Vagina (tissue), 2 donors: Measurements from ENCODE around the gene KCND2. TPM values are rescaled to one million over a fixed set of nuclear protein-coding genes. Genes with fewer than 3 reads are reported as not detected.

ENCODE experiments used
- DNase-seq, 2 donors: peaks; one replicate each; pipeline ENCODE4 v3.0.0-alpha.2; 2017; ENCODE audit errors: extremely low spot score in 2 of 2
- H3K27ac ChIP-seq: fragments of 200-600 bp; sonication (generic); one replicate; pipeline ENCODE4 v1.5.1; 2019
- H3K27me3 ChIP-seq: fragments of 200-600 bp; sonication (generic); one replicate; pipeline ENCODE4 v1.5.1; 2019
- H3K36me3 ChIP-seq, 2 donors: fragments of 200-600 bp; sonication (generic); one replicate each; pipeline ENCODE4 v1.5.1; 2017 to 2019
- H3K4me1 ChIP-seq: fragments of 200-600 bp; sonication (generic); one replicate; pipeline ENCODE4 v1.5.1; 2019
- H3K4me3 ChIP-seq, 2 donors: fragments of 200-600 bp; sonication (generic); 1 replicate in 1 of 2; 2 replicates in 1 of 2; pipeline ENCODE4 v1.5.1; 2016 to 2019
- H3K9me3 ChIP-seq: fragments of 200-600 bp; sonication (generic); one replicate; pipeline ENCODE4 v1.5.1; 2019
- POLR2A ChIP-seq, 2 donors: fragments of 450-650 bp; IDR thresholded peaks; one replicate each; pipeline ENCODE4 v1.6.1; 2017; ENCODE audit warnings: antibody characterized with exemption in 2 of 2, mild to moderate bottlenecking in 2 of 2, moderate library complexity in 2 of 2
- POLR2AphosphoS5 ChIP-seq, 2 donors: sonication (generic); formaldehyde crosslinking; IDR thresholded peaks; one replicate each; pipeline ENCODE4 v1.9.0; 2017; ENCODE audit warnings: antibody characterized with exemption in 2 of 2, mild to moderate bottlenecking in 2 of 2, low read depth in 1 of 2; ENCODE audit not compliant: insufficient read depth in 1 of 2
- intact Hi-C: fragments of 100-400 bp; cut with DNase I; formaldehyde crosslinking; loops from one replicate; pipeline ENCODE4 v1.15.1; 2023
- total RNA-seq: library from RNA; depleted of rRNA; stranded (reverse); fragments of >200 nt; gene quantifications from one replicate; pipeline ENCODE4 v1.2.3, GENCODE V29; 2016
- TF ChIP-seq, protein P1 (sequence below), 3 experiments: fragments of 450-650 bp in 2 of 3; fragments of 200-600 bp in 1 of 3; sonication (generic) in 1 of 3; IDR thresholded peaks; one replicate each; pipeline ENCODE4 v1.5.1; 2017 to 2019; ENCODE audit warnings: antibody characterized with exemption in 3 of 3, mild to moderate bottlenecking in 2 of 3, moderate library complexity in 2 of 3

The KCND2 gene
- total RNA-seq, 1 donor from 2014 or later: 3.7 TPM

DNA sequence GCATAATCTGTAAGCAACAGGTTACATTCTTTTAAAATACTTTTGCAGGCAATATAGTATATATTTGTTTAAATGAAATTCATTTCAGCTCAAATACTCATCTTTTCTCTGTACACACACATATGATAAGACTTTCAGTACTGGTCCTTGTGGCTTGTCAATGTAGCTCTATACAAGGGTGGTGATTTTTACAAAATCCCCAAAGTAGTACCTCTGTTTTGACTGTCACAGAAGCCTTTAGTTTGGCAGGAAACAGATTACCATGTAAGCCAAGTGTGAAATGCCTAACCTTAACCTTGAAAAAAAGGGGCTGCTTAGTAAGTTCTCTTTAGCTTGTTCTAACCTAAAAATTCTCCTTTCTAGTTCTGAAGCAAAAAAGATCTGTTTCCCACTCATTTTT lies 87.9 kb downstream of the KCND2 start:
- Histone ChIP-seq H3K36me3 (no peaks in the 10 kb centered on the region), H3K4me1 (no peaks in the 10 kb centered on the region), H3K27ac (no peak overlapping the region), H3K4me3 (no peak overlapping the region), H3K9me3 (no peaks in the 10 kb centered on the region), H3K27me3 (no peaks in the 10 kb centered on the region)
- no peak for DNase-seq
- no peak for TF ChIP-seq POLR2A (IDR thresholded peaks at IDR 0.05)
- TF ChIP-seq, protein P1, sequence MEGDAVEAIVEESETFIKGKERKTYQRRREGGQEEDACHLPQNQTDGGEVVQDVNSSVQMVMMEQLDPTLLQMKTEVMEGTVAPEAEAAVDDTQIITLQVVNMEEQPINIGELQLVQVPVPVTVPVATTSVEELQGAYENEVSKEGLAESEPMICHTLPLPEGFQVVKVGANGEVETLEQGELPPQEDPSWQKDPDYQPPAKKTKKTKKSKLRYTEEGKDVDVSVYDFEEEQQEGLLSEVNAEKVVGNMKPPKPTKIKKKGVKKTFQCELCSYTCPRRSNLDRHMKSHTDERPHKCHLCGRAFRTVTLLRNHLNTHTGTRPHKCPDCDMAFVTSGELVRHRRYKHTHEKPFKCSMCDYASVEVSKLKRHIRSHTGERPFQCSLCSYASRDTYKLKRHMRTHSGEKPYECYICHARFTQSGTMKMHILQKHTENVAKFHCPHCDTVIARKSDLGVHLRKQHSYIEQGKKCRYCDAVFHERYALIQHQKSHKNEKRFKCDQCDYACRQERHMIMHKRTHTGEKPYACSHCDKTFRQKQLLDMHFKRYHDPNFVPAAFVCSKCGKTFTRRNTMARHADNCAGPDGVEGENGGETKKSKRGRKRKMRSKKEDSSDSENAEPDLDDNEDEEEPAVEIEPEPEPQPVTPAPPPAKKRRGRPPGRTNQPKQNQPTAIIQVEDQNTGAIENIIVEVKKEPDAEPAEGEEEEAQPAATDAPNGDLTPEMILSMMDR (IDR thresholded peaks at IDR 0.05): no peak
- TF ChIP-seq POLR2AphosphoS5 (IDR thresholded peaks at IDR 0.05; ENCODE audit: insufficient read depth in 1 of 2, low read depth in 1 of 2): no peak
- intact Hi-C loops: no loop called here

DNA sequence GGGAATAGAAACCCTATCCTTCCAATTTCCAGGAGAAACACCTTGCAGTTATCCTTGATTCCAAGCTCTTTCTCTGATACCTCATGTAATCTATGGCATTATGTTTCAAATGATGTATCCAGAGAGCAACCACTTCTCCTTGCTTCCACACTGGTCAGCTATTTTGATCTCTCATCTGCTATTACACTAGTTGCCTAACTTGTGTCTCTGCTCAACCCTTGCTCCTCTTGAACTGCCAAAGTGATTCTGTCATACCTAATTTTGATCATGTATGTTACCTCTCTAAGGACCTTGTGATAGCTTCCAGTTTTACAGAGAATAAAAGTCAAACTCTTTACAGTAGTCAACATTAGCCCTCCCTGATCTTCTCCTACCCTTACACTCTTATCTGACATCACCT lies 90.4 kb downstream of the KCND2 start:
- no peak for DNase-seq
- no peak for TF ChIP-seq POLR2AphosphoS5 (IDR thresholded peaks at IDR 0.05; ENCODE audit: insufficient read depth in 1 of 2, low read depth in 1 of 2)
- no peak for TF ChIP-seq POLR2A (IDR thresholded peaks at IDR 0.05)
- TF ChIP-seq, protein P1 (IDR thresholded peaks at IDR 0.05): no peak
- Histone ChIP-seq H3K27ac (no peak overlapping the region), H3K27me3 (no peaks in the 10 kb centered on the region), H3K36me3 (no peaks in the 10 kb centered on the region), H3K9me3 (no peaks in the 10 kb centered on the region), H3K4me3 (no peak overlapping the region), H3K4me1 (no peaks in the 10 kb centered on the region)
- intact Hi-C loops: no loop called here

DNA sequence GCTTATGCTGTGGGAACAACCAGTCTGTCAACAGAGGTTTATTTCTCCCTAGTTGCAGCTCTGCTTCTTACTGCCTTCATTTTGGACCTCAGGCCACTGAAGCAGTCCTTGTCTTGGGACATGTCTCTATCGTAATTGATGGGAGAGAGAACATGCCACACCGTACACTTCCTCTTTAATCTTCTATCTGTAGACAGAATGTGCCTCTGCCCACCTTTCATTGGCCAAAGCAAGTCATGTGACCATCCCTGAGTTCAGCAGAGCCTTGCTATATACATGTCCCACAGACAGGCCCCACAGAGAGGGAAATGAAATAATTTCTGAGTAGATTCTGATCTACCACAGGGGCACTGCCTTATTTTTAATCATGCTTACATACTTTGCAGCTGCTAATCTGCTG lies 98.0 kb downstream of the KCND2 start:
- no peak for DNase-seq
- Histone ChIP-seq H3K36me3 (no peaks in the 10 kb centered on the region), H3K9me3 (no peaks in the 10 kb centered on the region), H3K27me3 (no peaks in the 10 kb centered on the region), H3K27ac (no peak overlapping the region), H3K4me3 (no peak overlapping the region), H3K4me1 (no peaks in the 10 kb centered on the region)
- TF ChIP-seq POLR2AphosphoS5 (IDR thresholded peaks at IDR 0.05; ENCODE audit: insufficient read depth in 1 of 2, low read depth in 1 of 2): no peak
- TF ChIP-seq POLR2A (IDR thresholded peaks at IDR 0.05): no peak
- TF ChIP-seq, protein P1 (IDR thresholded peaks at IDR 0.05): no peak
- intact Hi-C loops: no loop called here

DNA sequence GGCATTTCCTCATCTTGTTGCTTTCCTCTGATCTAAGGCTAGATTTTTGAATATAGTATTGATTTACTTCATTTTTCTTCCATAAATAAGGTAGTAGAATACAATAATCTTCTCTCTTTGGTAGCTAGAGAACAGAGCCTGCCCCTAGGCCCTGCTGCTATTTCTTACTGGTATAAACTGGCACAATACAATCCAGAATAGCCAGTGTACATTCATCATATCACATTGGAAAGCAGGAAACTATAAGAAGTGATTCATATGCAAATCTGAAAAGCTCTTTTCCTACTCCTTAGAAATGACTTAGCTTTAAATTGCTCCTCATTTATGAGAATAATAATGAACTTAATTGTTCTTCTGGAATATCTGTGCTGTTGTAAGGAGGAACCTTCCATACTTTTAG lies 100.2 kb downstream of the KCND2 start:
- no peak for TF ChIP-seq POLR2AphosphoS5 (IDR thresholded peaks at IDR 0.05; ENCODE audit: insufficient read depth in 1 of 2, low read depth in 1 of 2)
- TF ChIP-seq, protein P1 (IDR thresholded peaks at IDR 0.05): no peak
- TF ChIP-seq POLR2A (IDR thresholded peaks at IDR 0.05): no peak
- DNase-seq: no peak
- H3K27me3 ChIP-seq: no peaks in the 10 kb centered on the region
- H3K4me3 ChIP-seq: no peak overlapping the region
- no peak overlapping the region for H3K27ac ChIP-seq
- H3K9me3 ChIP-seq: no peaks in the 10 kb centered on the region
- H3K4me1 ChIP-seq: no peaks in the 10 kb centered on the region
- intact Hi-C loops: no loop called here
- H3K36me3 ChIP-seq: no peaks in the 10 kb centered on the region

DNA sequence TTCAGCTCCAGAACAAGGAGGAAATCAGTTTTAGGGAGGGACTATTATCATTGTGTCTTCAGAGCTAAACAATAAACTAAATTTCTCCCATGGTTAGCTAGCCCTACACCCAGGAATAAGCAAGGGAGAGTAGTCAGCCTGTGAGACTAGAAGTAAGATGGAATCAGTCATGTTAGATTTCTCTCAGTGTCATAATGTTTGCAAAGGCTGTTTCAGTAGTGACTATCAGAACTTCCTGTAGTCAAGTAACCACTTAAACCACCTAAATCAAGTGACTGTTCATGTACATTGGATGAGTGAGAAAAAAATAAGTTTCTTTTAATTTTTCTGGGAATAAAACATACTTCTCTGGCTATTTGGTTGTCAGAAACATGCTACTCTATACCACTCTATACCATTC lies 121.6 kb downstream of the KCND2 start:
- no peaks in the 10 kb centered on the region for H3K9me3 ChIP-seq
- no peaks in the 10 kb centered on the region for H3K4me1 ChIP-seq
- no peak overlapping the region for H3K27ac ChIP-seq
- no peaks in the 10 kb centered on the region for H3K36me3 ChIP-seq
- H3K27me3 ChIP-seq: no peaks in the 10 kb centered on the region
- DNase-seq: no peak
- TF ChIP-seq POLR2A (IDR thresholded peaks at IDR 0.05) (no peak), POLR2AphosphoS5 (IDR thresholded peaks at IDR 0.05; ENCODE audit: insufficient read depth in 1 of 2, low read depth in 1 of 2) (no peak)
- TF ChIP-seq, protein P1 (IDR thresholded peaks at IDR 0.05): no peak
- intact Hi-C loops: no loop called here
- H3K4me3 ChIP-seq: no peak overlapping the region
